GM18909 (cell line): ENCODE data around the gene TEX11.
"Not testable (repeated sequence)": the region's sequence is repeated elsewhere in the genome, so short reads cannot be mapped to it uniquely, and the experiment has no call there.

Experiments used
- ATAC-seq: cut with Tn5 transposase; IDR thresholded peaks from one replicate; pipeline ENCODE4 v1.9.1; 2021; ENCODE audit warnings: mild to moderate bottlenecking; ENCODE audit not compliant: unreplicated experiment, poor library complexity

TEX11 gene

DNA sequence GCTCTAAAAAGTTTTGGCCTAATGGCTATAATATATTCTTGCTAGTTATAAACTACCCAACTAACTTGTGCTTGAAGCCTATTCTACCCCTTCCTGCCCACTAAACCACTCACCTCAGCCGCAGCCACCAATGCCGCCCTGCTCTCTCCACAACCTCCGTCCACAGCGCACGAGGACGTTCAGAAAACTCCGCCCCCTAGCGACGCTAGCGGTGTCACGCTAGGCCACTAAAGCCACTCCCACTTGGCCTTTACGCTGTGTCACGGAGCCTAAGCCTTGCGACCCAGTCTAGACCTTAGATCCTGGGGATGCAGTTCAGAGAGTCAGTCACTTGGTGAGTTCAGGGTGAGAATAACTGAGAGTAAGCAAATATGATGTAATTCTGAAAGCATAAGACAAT is at the start of gene TEX11:
Gene TEX11 (minus strand): TSS at position 171 of the 400 bp plus-strand sequence. CDS start 922 bp downstream, outside the sequence.
- no peak for ATAC-seq

DNA sequence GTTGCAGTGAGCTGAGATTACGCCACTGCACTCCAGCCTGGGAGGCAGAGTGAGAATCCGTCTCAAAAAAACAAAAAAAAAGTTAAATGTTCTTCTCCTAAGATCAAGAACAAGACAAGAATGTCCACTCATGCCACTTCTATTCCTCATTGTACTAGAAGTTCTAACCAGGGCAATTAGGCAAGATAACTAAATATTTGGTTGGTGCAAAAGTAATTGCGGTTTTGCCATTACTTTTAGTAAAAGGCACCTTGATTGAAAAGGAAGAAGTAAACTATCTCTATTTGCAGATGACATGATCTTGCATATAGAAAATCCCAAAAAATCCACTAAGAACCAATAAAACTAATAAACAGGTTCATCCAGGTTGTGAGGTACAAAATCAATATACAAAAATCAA is 46.4 kb upstream of the TEX11 start:
- ATAC-seq, result no peak

DNA sequence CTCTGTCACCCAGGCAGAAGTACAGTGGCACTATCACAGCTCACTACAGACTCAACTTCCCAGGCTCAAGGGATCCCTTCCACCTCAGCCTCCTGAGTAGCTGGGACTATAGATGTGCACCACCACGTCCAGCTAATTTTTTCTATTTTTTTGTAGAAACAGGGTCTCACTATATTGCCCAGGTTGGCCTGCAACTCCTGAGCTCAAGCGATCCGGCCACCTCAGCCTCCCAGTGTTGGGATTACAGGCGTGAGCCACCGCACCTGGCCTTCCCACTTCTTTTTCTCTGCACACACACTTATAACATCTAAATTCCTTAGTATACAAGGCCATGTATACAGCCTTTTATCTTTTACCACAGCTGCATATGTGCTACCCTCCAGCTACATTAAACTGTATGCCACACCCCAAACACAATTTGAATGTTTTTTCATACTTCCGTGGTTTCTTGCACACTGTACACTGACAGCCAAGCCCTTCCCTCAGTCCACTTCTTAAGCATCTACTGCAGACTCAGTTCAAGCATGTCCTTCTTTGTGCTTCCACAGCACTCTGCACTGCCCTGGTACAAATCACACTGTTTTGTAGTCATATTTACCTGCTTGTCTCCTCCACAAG is 15.9 kb upstream of the TEX11 start:
- no peak for ATAC-seq

DNA sequence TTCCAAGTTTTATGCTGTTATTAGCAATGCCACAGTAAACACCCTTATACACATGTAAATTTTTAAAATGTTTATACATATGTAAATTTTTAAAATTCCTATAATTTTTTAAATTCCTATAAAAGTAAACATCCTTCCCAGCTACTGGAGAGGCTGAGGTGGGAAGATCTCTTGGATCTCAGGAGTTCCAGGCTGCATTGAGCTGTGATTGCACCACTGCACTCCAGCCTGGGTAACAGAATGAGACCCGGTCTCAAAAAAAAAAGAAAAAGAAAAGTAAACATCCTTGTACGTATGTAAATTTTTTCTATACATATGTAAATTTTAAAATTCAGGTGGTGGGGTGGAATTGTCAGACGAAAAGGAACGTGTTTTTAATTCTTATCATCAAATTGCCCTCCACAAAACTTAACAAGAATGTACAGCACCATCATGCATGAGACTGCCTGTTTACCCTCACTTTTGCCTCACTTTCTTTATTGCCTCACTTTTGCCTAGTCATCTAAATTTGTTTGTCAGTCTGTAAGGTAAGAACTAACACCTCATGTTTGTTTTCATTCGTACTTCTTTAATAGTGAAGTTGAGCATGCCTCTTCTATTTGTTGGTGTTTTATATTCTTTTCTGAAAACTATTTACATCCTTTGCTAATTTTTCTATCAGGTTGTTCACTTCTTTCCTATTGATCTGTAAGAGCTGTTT is 14.4 kb upstream of the TEX11 start:
- ATAC-seq, result no peak

DNA sequence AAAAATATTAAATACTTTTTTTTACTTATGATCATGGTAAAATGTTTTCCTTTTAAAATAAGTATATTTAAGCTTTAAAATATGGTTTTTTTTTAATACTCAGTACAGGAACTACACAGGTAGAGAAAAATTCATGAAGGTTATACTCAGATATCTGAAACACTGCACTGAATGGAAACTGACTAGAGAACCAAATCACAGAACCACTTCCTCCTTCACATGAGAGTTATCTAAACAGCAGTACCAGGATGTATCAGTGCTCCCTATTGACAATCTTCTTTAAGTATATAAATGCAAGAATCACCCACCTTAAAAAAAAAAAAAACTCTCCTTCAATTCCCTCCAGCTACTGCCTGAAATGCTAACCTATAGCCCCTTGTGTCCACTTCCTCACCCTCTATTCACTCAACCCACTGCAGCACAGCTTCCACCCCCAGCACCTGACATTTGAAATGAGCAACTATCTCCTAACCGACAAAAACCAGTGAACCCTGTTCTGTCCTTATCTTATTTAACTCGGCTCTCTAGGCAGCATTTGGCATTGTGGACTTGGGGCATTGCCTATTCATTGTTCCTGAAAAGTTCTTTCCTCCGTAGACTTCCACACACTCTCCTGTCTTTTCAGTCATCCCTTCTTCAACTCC is 13.3 kb upstream of the TEX11 start:
- no peak for ATAC-seq

DNA sequence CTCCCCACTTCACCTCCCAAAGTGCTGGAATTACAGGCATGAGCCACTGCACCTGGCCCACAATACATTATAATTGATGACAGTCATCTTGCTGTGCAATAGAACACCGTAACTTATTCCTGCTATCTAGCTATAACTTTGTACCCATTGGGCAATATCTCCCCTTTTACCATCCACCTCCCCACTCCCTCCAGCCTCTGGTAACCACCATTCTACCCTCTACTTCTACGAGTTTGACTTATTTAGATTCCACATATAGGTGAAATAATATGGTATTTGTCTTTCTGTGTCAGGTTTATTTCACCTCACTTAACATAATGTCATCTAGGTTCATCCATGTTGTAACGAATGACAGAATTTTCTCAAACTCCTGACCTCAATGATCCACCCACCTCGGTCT is 8.2 kb upstream of the TEX11 start:
- ATAC-seq, result no peak

DNA sequence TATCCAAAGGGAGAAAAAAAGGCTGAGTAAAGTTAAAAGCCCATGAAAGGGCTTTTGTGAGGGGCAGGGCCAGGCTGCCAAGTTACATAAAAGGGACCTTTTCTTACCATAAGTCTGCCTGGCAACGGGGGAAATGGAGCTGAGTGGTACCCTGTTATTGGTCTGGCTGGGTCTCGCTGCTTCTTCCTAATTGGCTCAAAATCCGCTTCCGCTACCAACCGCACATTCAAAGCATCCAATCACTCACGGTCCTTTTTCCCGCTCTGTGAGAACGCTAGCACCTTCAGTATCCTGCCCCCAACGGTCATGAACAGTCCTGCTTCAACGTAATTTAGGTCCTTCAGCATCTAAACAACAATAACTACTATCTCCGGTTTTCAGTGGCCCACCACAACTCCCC is 611 bp downstream of the TEX11 start:
- ATAC-seq, result no peak

DNA sequence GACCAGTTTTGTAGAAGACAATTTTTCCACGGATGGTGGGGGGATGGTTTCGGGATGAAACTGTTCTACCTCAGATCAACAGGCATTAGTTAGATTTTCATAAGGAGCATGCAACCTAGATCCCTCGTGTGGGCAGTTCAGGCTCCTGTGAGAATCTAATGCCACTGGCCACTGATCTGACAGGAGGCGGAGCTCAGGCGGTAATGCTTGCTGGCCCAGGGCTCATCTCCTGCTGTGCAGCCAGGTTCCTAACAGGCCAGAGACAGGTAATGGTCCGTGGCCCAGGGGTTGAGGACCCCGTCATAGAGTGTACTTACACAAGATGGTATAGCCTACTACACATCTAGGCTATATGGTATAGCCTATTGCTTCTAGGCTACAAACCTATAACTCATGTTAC is 7.0 kb downstream of the TEX11 start:
- ATAC-seq, result no peak

DNA sequence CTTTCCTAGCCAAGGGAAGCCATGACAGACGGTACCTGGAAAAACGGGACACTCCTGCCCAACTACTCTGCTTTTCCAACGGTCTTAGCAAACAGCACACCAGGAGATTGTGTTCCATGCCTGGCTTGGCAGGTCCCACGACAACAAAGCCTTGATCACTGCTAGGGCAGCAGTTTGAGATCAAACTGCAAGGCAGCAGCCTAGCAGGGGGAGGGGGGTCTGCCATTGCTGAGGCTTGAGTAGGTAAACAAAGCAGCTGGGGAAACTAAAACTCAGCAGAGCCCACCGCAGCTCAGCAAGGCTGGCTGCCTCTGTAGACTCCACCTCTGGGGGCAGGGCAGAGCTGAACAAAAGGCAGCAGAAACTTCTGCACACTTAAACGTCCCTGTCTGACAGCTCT is 18.1 kb downstream of the TEX11 start:
- ATAC-seq, result not testable (repeated sequence)

DNA sequence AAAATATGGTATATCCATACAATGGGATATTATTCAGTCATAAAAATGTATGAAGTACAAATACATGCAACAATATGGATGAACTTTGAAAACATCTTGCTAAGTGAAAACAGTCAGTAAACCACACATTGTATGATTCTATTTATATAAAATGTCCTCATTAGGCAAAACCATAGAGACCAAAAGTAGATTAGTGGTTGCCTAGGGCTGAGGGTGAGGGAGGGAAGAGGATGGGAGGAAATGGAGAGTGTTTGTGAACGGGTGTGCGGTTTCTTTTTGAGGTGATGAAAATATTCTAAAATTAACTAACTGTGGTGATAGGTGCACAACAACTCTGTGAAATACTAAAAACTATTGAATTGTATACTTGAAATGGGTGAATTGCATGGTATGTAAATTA is 29.6 kb downstream of the TEX11 start:
- ATAC-seq, result peak; percentile 54

DNA sequence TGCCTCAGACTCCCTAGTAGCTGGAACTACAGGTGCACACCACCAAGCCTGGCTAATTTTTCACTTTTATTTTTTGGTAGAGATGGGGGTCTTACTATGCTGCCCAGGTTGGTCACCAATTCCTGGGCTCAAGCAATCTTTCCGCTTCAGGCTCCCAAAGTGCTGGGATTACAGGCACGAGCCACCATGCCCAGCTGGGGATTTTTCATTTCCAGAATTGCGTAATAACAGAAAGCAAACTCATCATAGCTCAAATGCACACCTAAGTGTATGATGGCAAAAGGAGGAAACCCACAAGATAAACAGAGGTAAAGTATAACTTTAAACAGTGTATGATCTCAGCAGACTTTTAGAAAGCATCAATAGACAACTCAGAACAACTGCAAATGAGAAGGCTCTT is 56.2 kb downstream of the TEX11 start:
- ATAC-seq, result no peak

DNA sequence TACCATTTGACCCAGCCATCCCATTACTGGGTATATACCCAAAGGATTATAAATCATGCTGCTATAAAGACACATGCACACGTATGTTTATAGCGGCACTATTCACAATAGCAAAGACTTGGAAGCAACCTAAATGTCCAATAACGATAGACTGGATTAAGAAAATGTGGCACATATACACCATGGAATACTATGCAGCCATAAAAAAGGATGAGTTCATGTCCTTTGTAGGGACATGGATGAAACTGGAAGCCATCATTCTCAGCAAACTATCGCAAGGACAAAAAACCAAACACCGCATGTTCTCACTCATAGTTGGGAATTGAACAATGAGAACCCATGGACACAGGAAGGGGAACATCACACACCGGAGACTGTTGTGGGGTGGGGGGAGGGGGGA is 64.4 kb downstream of the TEX11 start:
- not testable (repeated sequence) for ATAC-seq

DNA sequence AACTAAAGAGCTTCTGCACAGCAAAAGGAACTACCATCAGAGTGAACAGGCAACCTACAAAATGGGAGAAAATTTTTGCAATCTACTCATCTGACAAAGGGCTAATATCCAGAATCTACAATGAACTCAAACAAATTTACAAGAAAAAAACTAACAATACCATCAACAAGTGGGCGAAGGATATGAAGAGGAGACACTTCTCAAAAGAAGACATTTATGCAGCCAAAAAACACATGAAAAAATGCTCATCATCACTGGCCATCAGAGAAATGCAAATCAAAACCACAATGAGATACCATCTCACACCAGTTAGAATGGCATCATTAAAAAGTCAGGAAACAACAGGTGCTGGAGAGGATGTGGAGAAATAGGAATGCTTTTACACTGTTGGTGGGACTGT is 64.9 kb downstream of the TEX11 start:
- not testable (repeated sequence) for ATAC-seq

DNA sequence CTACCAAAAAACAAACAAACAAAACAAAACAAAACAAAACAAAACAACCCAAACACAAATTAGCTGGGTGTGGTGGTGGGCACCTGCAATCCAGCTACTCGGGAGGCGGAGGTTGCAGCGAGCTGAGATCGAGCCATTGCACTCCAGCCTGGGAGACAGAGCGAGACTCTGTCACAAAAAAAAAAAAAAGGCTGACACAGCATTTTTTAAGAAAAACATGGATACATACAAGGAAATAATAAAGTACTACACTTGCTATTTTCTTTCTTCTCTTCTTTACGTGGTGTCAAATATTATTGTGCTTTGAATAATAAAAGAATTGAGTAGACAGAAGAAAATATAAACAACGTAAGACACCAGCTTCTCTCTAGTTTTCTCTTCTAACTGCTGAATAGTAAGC is 73.9 kb downstream of the TEX11 start:
- no peak for ATAC-seq

DNA sequence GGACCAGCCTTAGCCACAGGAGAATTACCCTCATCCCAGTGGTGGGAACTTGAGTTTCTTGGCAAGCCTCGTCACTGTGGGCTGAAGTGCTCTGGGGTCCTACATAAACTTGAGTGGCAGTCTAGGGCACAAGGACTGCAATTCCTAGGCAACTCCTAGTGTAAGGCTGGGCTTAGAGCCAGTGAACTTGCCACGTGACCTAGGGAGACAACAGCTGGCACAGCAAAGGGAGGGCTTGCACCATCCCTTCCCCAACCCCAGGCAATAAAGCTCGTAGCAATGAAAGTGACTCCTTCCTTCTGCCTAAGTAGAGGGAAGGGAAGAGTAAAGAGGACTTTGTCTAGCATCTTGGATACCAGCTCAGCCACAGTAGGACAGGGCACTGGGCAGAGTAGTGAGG is 81.8 kb downstream of the TEX11 start:
- no peak for ATAC-seq

DNA sequence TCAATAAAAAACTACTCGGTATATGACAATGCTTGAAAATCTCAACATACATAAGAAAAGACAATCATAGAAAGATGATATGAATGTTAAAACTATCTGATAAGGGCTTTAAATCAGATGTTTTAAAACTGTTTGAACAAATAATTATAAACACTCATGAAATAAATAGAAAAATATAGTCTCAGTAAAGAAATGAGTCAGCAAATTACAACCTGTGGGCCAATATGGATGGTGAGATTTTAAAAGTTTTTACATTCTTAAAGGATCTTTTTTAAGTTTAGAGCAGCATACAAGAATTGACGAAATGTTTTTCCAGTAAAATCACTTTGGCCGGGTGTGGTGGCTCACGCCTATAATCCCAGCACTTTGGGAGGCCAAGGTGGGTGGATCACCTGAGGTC is 83.1 kb downstream of the TEX11 start:
- no peak for ATAC-seq

DNA sequence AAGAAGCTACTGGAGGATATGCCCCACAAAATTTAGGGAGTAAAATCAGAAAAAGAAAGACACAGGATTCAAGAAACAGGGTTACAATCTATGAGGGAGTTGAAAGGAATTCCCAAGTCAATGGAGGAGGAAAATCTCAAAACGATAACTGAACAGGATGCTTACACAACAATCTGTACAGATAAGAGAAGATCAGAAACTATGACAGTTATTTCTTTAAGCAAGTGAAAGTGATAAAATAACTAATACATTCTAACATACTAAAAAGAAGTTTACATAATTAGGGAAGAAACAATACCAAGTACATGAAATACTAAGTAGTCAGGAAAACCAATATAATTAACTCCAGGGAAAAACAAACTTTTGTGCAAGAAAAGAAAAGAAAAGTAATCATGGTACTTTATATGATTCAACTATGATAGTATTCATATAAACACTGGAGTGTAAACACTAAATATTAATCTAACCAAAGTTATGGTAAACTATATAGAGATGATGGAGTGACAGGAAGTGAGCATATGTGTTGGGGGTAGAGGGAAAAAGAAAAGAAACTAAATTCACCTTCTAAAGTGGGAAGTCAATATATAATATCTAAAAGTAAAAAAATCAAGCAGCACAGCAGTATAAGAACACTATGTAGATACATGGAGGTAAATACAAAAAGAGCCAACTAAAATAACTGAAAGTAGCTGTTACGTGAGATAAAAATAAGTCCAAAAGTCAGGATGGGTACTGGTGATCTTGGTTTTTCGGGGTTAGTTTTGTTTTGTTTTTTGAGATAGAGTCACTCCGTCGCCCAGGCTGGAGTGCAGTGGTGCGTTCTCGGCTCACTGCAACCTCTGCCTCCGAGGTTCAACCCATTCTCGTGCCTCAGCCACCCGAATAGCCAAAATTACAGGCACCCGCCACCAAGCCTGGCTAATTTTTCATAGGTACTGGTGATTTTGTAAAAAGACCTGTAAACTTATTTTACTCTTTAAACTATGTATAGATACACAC is 99.3 kb downstream of the TEX11 start:
- ATAC-seq, result no peak

DNA sequence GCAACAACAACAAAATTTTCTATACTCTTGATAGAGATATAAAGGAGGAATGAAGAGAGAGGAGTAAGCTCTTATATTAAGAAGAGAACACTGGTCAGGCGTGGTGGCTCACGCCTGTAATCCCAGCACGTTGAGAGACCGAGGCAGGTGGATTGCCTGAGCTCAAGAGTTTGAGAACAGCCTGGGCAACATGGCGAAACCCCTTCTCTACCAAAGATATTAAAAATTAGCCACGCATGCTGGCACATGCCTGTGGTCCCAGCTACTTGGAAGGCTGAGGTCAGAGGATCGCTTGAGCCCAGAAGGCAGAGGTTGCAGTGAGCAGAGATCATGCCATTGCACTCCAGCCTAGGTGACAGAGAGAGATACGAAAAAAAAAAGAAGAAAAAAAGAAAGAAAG is 102.4 kb downstream of the TEX11 start:
- no peak for ATAC-seq

DNA sequence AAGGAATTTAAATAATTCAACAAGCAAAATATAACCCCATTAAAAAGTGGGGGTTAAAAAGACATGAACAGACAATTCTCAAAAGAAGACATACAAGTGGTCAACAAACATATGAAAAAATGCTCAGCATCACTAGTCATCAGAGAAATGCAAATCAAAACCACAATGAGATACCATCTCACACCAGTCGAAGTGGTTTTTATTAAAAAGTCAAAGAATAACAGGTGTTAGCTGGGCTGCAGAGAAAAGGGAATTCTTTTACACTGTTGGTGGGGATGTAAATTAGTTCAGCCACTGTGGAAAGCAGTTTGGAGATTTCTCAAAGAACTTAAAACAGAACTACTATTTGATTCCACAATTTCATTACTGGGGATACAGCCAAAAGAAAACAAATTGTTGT is 111.8 kb downstream of the TEX11 start:
- not testable (repeated sequence) for ATAC-seq

DNA sequence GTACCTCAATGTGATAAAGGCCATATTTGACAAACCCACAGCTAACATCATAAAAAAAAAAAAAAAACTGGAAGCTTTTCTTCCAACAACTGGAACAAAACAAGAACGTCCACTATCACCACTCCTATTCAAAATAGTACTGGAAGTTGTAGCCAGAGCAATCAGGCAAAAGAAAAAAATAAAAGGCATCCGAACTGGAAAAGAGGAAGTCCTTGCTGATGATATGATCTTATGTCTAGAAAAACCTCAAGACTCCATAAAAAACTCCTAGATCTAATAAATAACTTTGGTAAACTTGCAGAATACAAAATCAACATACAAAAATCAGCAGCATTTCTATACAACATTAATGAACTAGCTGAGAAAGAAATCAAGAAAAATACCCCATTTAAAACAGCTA is 134.3 kb downstream of the TEX11 start:
- ATAC-seq, result no peak
